Coronary artery (tissue), 2 donors: Measurements from ENCODE around the gene PACS1.

Experiments
- DNase-seq: peaks from one replicate; pipeline ENCODE4 v3.0.0-alpha.2; 2017; ENCODE audit warnings: low spot score
- H3K27ac ChIP-seq, 2 donors: fragments of 200-600 bp; sonication (generic); one replicate each; pipeline ENCODE4 v1.5.1; 2016 to 2019
- H3K4me3 ChIP-seq: fragments of 200-600 bp; sonication (generic); 2 replicates; pipeline ENCODE4 v1.5.1; 2016; ENCODE audit warnings: mild to moderate bottlenecking, moderate library complexity
- CTCF ChIP-seq: fragments of 200-600 bp; sonication (generic); IDR thresholded peaks from one replicate; pipeline ENCODE4 v1.5.1; 2019; ENCODE audit warnings: antibody characterized with exemption

Gene PACS1

GRCh38 chr11:66130978-66131377 is 60.9 kb downstream of the PACS1 start:
- DNase-seq, result no peak
- Histone ChIP-seq H3K27ac (no peak overlapping the region), H3K4me3 (no peak overlapping the region)
- no peak for TF ChIP-seq CTCF

GRCh38 chr11:66131937-66132632 is 62.0 kb downstream of the PACS1 start:
- TF ChIP-seq CTCF, result no peak
- no peak overlapping the region for H3K4me3 ChIP-seq
- H3K27ac ChIP-seq, result no peak overlapping the region
- DNase-seq, result no peak

- no peak for TF ChIP-seq CTCF
- no peak for DNase-seq
- Histone ChIP-seq H3K27ac (no peak overlapping the region), H3K4me3 (no peak overlapping the region)
These were observed 63.2 kb downstream of the PACS1 start for GRCh38 chr11:66133216-66133775.

GRCh38 chr11:66136752-66137123 is 66.7 kb downstream of the PACS1 start:
- no peak for TF ChIP-seq CTCF
- no peak overlapping the region for H3K4me3 ChIP-seq
- no peak for DNase-seq
- H3K27ac ChIP-seq, result no peak overlapping the region

- no peak for TF ChIP-seq CTCF
- Histone ChIP-seq H3K27ac (no peak overlapping the region), H3K4me3 (no peak overlapping the region)
- DNase-seq, result no peak
These were observed 69.8 kb downstream of the PACS1 start for GRCh38 chr11:66139817-66140404.

GRCh38 chr11:66142370-66143263 is 72.5 kb downstream of the PACS1 start:
- Histone ChIP-seq H3K4me3 (no peak overlapping the region), H3K27ac (no peak overlapping the region)
- no peak for DNase-seq
- no peak for TF ChIP-seq CTCF
